ENCODE results near the gene GRM1. TPM values are rescaled to one million over a fixed set of nuclear protein-coding genes. Genes with fewer than 3 reads are reported as not detected.

GRM1 gene
- total RNA-seq, 6 experiments from 2014 or later = not detected

- Mint-ChIP-seq H3K27me3 (ENCODE audit: insufficient read depth) (no peaks in the 10 kb centered on the region; the same call in 1 of the 2 replicates), H3K9me3 (peaks cover 33% of the 10 kb centered on the region), H3K4me1 (ENCODE audit: low read depth) (no peaks in the 10 kb centered on the region), H3K36me3 (ENCODE audit: low read depth) (no peaks in the 10 kb centered on the region), H3K4me3 (no peak overlapping the region), H3K27ac (no peak overlapping the region)
- DNase-seq = no peak
- no peak for TF ChIP-seq CTCF (IDR thresholded peaks at IDR 0.05)
These were observed 215.8 kb downstream of the GRM1 start for GRCh38 chr6:146244630-146245143.

GRCh38 chr6:146246028-146246427 is 217.2 kb downstream of the GRM1 start:
- Mint-ChIP-seq H3K36me3 (ENCODE audit: low read depth) (no peaks in the 10 kb centered on the region), H3K4me1 (ENCODE audit: low read depth) (no peaks in the 10 kb centered on the region), H3K27me3 (ENCODE audit: insufficient read depth) (no peaks in the 10 kb centered on the region), H3K27ac (no peak overlapping the region), H3K4me3 (no peak overlapping the region), H3K9me3 (peaks cover 23% of the 10 kb centered on the region)
- TF ChIP-seq CTCF (IDR thresholded peaks at IDR 0.05) = no peak
- DNase-seq = no peak

GRCh38 chr6:146253691-146254090 is 224.8 kb downstream of the GRM1 start:
- peaks cover 1% of the 10 kb centered on the region; the same call in 1 of the 2 replicates for H3K27me3 Mint-ChIP-seq (ENCODE audit: insufficient read depth)
- no peak overlapping the region for H3K4me3 Mint-ChIP-seq
- DNase-seq = no peak
- H3K9me3 Mint-ChIP-seq = peaks cover 7% of the 10 kb centered on the region
- H3K4me1 Mint-ChIP-seq (ENCODE audit: low read depth) = no peaks in the 10 kb centered on the region
- H3K36me3 Mint-ChIP-seq (ENCODE audit: low read depth) = no peaks in the 10 kb centered on the region
- no peak overlapping the region for H3K27ac Mint-ChIP-seq
- no peak for TF ChIP-seq CTCF (IDR thresholded peaks at IDR 0.05)

GRCh38 chr6:146258206-146258605 is 229.3 kb downstream of the GRM1 start:
- no peaks in the 10 kb centered on the region for H3K27me3 Mint-ChIP-seq (ENCODE audit: insufficient read depth)
- DNase-seq = no peak
- H3K4me1 Mint-ChIP-seq (ENCODE audit: low read depth) = no peaks in the 10 kb centered on the region

GRCh38 chr6:146260886-146261285 is 232.0 kb downstream of the GRM1 start:
- Mint-ChIP-seq H3K27ac (no peak overlapping the region), H3K4me1 (ENCODE audit: low read depth) (no peaks in the 10 kb centered on the region), H3K9me3 (no peaks in the 10 kb centered on the region), H3K27me3 (ENCODE audit: insufficient read depth) (no peaks in the 10 kb centered on the region), H3K4me3 (no peak overlapping the region), H3K36me3 (ENCODE audit: low read depth) (no peaks in the 10 kb centered on the region)
- DNase-seq = no peak
- TF ChIP-seq CTCF (IDR thresholded peaks at IDR 0.05) = no peak

More at GRCh38 chr6:146258206-146258605, 229.3 kb downstream of the GRM1 start:
- Mint-ChIP-seq H3K36me3 (ENCODE audit: low read depth) (no peaks in the 10 kb centered on the region), H3K27ac (no peak overlapping the region), H3K4me3 (no peak overlapping the region), H3K9me3 (no peaks in the 10 kb centered on the region; the same call in 1 of the 2 replicates)
- TF ChIP-seq CTCF (IDR thresholded peaks at IDR 0.05) = no peak

Data from HFFc6 (cell line).